Measurements from ENCODE around the gene SLC7A14.
"Not testable (repeated sequence)": the region's sequence is repeated elsewhere in the genome, so short reads cannot be mapped to it uniquely, and the experiment has no call there.

SLC7A14 gene

DNA sequence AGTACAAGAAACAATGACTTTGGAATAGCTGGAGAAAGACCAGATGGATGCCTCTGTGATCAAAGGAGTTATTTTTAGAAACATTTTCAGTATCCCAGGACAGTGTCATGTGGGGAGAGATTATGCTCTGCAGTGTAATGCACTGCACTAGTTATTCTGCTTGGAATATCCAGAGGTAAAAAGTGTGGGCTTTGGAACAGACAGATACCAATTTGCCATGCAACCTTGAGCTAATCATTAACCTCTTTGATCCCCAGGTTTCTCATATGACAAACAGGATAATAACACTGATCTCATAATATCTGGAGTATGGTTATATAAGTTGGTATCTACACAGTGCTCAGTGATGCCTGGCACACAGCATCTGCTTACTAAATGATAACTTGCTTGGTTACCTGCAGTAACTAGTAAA is 12.2 kb upstream of the SLC7A14 start:
- Histone ChIP-seq H3K9me3 (ENCODE audit: control insufficient read depth, low read length) (no peaks in the 10 kb centered on the region), H3K27ac (ENCODE audit: insufficient read depth, low read depth, low read length, poor library complexity, severe bottlenecking) (no peak overlapping the region), H3K4me1 (ENCODE audit: control insufficient read depth, insufficient read depth, low read length) (no peaks in the 10 kb centered on the region), H3K36me3 (ENCODE audit: control insufficient read depth, insufficient read depth, low read length) (no peaks in the 10 kb centered on the region), H3K27me3 (ENCODE audit: control insufficient read depth, insufficient read depth, low read length, poor library complexity, severe bottlenecking) (no peaks in the 10 kb centered on the region), H3K4me3 (ENCODE audit: insufficient read depth, low read depth, low read length) (no peak overlapping the region)

DNA sequence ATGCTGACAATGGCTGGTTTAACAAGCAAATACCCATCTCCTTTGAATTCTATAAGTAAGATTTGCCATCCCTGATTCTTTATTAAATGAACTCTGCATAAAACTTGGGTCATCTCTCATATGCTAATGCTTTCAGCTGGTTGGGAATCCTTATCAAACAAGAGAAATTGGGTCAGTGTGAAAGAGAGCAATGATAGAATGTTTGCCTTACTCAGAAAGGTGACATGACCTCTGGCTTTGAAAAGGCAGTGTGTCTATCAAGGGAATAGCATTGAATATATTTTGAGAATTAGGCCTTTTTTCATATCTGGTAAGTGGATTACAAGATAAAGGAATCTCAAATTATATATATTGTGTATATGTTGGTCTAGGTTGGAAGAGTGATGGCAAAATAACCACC is 8.7 kb upstream of the SLC7A14 start:
- Histone ChIP-seq H3K4me3 (ENCODE audit: insufficient read depth, low read depth, low read length) (no peak overlapping the region), H3K9me3 (ENCODE audit: control insufficient read depth, low read length) (no peaks in the 10 kb centered on the region), H3K27ac (ENCODE audit: insufficient read depth, low read depth, low read length, poor library complexity, severe bottlenecking) (no peak overlapping the region), H3K27me3 (ENCODE audit: control insufficient read depth, insufficient read depth, low read length, poor library complexity, severe bottlenecking) (no peaks in the 10 kb centered on the region), H3K4me1 (ENCODE audit: control insufficient read depth, insufficient read depth, low read length) (no peaks in the 10 kb centered on the region), H3K36me3 (ENCODE audit: control insufficient read depth, insufficient read depth, low read length) (no peaks in the 10 kb centered on the region)

DNA sequence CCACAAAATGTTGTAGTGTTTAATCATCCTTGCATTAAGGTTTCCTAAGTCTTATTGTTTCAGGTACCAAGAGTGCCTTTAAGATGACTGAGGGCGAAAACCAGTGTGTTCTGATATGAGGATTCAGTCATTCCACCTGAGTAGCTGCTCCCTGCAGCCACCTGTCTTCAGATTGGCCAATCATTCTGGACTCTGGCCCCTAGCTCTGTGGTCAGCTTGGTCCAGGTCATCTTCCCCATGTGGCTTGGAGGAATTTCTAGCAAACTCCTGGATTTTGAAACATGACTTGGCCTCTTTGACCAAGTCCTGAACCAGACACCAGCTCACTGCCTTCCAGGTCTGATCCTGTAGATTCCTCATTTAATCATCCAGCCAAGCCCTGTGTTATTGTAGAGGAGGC is 7.8 kb upstream of the SLC7A14 start:
- Histone ChIP-seq H3K9me3 (ENCODE audit: control insufficient read depth, low read length) (no peaks in the 10 kb centered on the region), H3K27ac (ENCODE audit: insufficient read depth, low read depth, low read length, poor library complexity, severe bottlenecking) (no peak overlapping the region), H3K36me3 (ENCODE audit: control insufficient read depth, insufficient read depth, low read length) (no peaks in the 10 kb centered on the region), H3K4me1 (ENCODE audit: control insufficient read depth, insufficient read depth, low read length) (no peaks in the 10 kb centered on the region), H3K27me3 (ENCODE audit: control insufficient read depth, insufficient read depth, low read length, poor library complexity, severe bottlenecking) (no peaks in the 10 kb centered on the region), H3K4me3 (ENCODE audit: insufficient read depth, low read depth, low read length) (no peak overlapping the region)
- 86 to 88% methylated on average over 1 of the region's 1 CpG for WGBS, 2 experiments

DNA sequence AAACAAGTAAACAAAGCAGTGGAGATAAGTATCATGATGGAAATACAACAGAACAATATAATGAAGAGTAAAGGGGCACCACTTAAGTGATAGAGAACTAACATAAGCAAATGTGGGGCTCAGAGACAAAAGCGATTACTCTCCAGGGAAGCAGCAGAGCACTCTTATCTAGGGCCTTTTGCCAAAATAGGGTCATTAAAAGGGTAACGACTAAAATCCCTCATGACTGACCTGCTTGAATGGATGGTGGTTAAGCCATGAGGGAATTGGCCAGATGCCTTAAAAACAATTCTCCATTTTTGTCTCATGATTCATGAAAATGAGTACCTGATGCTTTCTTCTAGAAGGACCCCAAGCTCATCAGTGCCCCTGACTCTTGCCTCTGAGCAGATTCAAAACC is 3.2 kb upstream of the SLC7A14 start:
- H3K4me3 ChIP-seq (ENCODE audit: insufficient read depth, low read depth, low read length), result no peak overlapping the region
- H3K36me3 ChIP-seq (ENCODE audit: control insufficient read depth, insufficient read depth, low read length), result no peaks in the 10 kb centered on the region
- no peaks in the 10 kb centered on the region for H3K9me3 ChIP-seq (ENCODE audit: control insufficient read depth, low read length)
- WGBS, 2 experiments, result 88 to 89% methylated on average over 2 of the region's 2 CpGs
- no peaks in the 10 kb centered on the region for H3K4me1 ChIP-seq (ENCODE audit: control insufficient read depth, insufficient read depth, low read length)
- H3K27ac ChIP-seq (ENCODE audit: insufficient read depth, low read depth, low read length, poor library complexity, severe bottlenecking), result no peak overlapping the region
- H3K27me3 ChIP-seq (ENCODE audit: control insufficient read depth, insufficient read depth, low read length, poor library complexity, severe bottlenecking), result peaks cover 37% of the 10 kb centered on the region

DNA sequence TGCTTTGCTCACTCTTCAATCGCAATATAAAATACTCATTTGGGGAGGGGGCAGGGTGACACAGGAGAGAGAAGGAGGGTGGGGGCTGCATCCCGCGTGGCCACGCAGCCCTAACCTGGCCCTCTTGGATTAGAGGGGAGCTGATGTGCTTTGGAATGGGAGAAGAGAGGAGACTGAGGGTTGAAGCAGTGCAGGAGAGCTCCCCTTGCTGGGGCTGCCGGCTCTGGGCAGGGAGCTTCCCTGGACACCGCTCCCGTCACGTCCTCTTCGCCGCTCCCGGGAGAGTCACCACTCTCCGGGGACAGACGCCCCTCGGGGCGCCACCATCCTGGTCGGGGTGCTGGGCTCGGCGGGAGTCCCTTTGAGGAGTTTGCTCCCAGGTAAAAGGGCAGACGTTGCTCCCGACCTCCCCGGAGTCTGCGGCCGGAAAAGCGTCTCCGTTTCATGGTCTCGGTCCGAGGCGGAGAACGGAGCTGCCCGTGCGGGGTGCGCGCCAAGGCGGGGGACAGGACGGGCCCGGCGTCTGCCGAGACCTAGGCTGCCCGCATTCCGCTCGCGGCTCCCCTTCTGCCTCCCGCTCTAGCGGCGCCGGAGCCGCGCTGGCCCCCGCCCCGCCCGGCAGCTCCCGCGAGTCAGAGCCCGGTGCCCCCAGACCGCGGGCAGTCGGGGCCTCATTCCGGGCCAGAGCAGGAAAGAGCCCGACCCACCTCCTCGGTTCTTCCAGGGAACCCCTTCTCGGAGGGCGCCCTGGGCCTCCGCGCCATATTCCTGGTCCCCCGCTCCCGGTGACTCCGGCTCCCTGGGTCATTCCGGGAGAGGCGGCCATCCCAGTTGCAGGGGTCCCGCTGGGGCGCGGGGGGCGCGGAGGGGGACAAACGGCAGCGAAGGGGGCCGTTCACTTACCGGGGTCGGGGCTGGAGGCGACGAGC is 603 bp downstream of the SLC7A14 start:
- Histone ChIP-seq H3K27me3 (ENCODE audit: control insufficient read depth, insufficient read depth, low read length, poor library complexity, severe bottlenecking) (peaks cover 52% of the 10 kb centered on the region), H3K4me3 (ENCODE audit: insufficient read depth, low read depth, low read length) (peak overlapping the region; percentile 43), H3K36me3 (ENCODE audit: control insufficient read depth, insufficient read depth, low read length) (no peaks in the 10 kb centered on the region), H3K9me3 (ENCODE audit: control insufficient read depth, low read length) (no peaks in the 10 kb centered on the region), H3K27ac (ENCODE audit: insufficient read depth, low read depth, low read length, poor library complexity, severe bottlenecking) (no peak overlapping the region), H3K4me1 (ENCODE audit: control insufficient read depth, insufficient read depth, low read length) (no peaks in the 10 kb centered on the region)
- 1% methylated on average over 80 to 81 of the region's 81 CpGs for WGBS, 2 experiments

DNA sequence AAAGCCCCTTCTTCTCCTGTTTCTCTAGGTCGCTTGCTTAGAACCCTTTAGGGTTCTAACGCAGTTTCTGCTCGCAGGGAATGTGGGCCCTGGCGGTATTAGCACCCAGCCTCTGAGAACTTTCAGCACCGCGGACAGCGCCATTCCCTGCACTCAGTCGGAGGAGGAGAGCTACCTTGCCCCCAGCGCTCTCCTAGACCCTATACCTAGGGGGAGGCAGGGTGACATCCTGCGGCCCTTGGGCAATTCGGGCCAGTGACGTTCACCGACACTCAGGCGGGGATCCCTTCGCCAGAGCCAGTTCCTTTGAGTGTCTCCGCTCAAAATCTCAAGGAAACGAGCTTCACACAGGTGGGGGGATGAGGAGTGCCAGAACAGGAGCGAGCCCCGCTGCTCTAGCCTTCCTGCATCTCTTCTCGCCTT is 1.3 kb downstream of the SLC7A14 start:
- no peaks in the 10 kb centered on the region for H3K36me3 ChIP-seq (ENCODE audit: control insufficient read depth, insufficient read depth, low read length)
- peak overlapping the region; percentile 43 for H3K4me3 ChIP-seq (ENCODE audit: insufficient read depth, low read depth, low read length)

DNA sequence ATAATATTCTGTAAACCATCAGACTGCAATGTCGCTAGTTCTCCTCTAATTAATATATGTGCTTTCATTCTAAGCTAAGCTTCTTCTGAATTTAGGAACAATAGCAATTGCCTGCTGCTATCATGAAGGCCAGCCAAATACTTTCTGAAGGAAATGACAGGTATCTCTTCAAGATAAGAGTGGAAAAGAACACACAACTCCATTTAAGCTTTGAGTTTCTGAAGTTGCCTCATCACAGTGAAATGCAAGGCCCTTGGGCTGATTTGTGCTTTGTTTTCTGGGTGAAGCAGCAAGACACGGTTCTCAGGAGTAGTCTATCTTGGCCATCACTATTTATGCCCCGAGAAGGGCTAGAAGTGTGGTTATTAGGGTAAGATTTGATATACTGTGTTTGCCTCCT is 6.2 kb downstream of the SLC7A14 start:
- Histone ChIP-seq H3K36me3 (ENCODE audit: control insufficient read depth, insufficient read depth, low read length) (no peaks in the 10 kb centered on the region), H3K4me3 (ENCODE audit: insufficient read depth, low read depth, low read length) (no peak overlapping the region), H3K9me3 (ENCODE audit: control insufficient read depth, low read length) (no peaks in the 10 kb centered on the region), H3K4me1 (ENCODE audit: control insufficient read depth, insufficient read depth, low read length) (no peaks in the 10 kb centered on the region), H3K27me3 (ENCODE audit: control insufficient read depth, insufficient read depth, low read length, poor library complexity, severe bottlenecking) (peaks cover 20% of the 10 kb centered on the region), H3K27ac (ENCODE audit: insufficient read depth, low read depth, low read length, poor library complexity, severe bottlenecking) (no peak overlapping the region)
- WGBS, 2 experiments, result 89 to 91% methylated on average over 2 to 3 of the region's 3 CpGs

More for the DNA sequence above, 1.3 kb downstream of the SLC7A14 start:
- Histone ChIP-seq H3K27ac (ENCODE audit: insufficient read depth, low read depth, low read length, poor library complexity, severe bottlenecking) (no peak overlapping the region), H3K27me3 (ENCODE audit: control insufficient read depth, insufficient read depth, low read length, poor library complexity, severe bottlenecking) (peaks cover 52% of the 10 kb centered on the region), H3K9me3 (ENCODE audit: control insufficient read depth, low read length) (no peaks in the 10 kb centered on the region), H3K4me1 (ENCODE audit: control insufficient read depth, insufficient read depth, low read length) (no peaks in the 10 kb centered on the region)
- 3 to 4% methylated on average over 19 to 20 of the region's 20 CpGs for WGBS, 2 experiments

DNA sequence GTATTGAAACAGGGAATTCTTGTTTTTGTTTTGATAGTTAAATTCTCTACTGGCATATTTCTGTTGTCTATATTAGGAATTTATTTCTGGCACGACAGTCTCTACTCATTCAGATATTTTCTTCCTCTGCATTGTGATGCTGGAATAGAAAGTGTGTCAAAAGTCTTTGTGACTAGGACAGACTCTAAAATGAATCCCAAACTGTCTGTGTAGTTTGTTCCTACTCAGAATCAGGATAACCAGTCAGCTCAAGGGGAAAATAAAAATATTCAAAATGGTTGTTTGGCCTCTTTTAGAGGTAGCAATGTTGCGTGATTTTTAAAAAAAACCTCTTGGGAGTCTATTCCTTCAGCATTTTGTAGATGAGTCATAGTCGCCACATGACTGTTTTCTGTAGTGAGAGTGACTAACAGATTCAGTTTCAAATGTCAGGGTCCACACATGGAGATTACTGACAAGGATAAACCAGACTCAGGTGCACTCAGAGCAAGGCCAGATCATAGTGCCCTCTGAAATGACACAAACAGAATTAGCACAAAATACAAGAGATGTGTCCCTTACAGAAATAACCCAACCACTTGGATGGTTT is 13.1 kb downstream of the SLC7A14 start:
- no peaks in the 10 kb centered on the region for H3K4me1 ChIP-seq (ENCODE audit: control insufficient read depth, insufficient read depth, low read length)
- H3K4me3 ChIP-seq (ENCODE audit: insufficient read depth, low read depth, low read length), result no peak overlapping the region
- no peaks in the 10 kb centered on the region for H3K27me3 ChIP-seq (ENCODE audit: control insufficient read depth, insufficient read depth, low read length, poor library complexity, severe bottlenecking)
- WGBS, 2 experiments, result 85 to 93% methylated on average over 2 to 3 of the region's 3 CpGs
- H3K36me3 ChIP-seq (ENCODE audit: control insufficient read depth, insufficient read depth, low read length), result no peaks in the 10 kb centered on the region
- H3K27ac ChIP-seq (ENCODE audit: insufficient read depth, low read depth, low read length, poor library complexity, severe bottlenecking), result no peak overlapping the region
- no peaks in the 10 kb centered on the region for H3K9me3 ChIP-seq (ENCODE audit: control insufficient read depth, low read length)

DNA sequence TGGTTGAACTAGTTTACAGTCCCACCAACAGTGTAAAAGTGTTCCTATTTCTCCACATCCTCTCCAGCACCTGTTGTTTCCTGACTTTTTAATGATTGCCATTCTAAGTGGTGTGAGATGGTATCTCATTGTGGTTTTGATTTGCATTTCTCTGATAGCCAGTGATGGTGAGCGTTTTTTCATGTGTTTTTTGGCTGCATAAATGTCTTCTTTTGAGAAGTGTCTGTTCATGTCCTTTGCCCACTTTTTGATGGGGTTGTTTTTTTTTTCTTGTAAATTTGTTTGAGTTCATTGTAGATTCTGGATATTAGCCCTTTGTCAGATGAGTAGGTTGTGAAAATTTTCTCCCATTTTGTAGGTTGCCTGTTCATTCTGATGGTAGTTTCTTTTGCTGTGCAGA is 18.3 kb downstream of the SLC7A14 start:
- not testable (repeated sequence) for H3K27ac ChIP-seq (ENCODE audit: insufficient read depth, low read depth, low read length, poor library complexity, severe bottlenecking); H3K27me3 ChIP-seq (ENCODE audit: control insufficient read depth, insufficient read depth, low read length, poor library complexity, severe bottlenecking); H3K9me3 ChIP-seq (ENCODE audit: control insufficient read depth, low read length); H3K4me3 ChIP-seq (ENCODE audit: insufficient read depth, low read depth, low read length); H3K36me3 ChIP-seq (ENCODE audit: control insufficient read depth, insufficient read depth, low read length); H3K4me1 ChIP-seq (ENCODE audit: control insufficient read depth, insufficient read depth, low read length)
- WGBS, 2 experiments, result 57 to 100% methylated on average over 1 of the region's 1 CpG

DNA sequence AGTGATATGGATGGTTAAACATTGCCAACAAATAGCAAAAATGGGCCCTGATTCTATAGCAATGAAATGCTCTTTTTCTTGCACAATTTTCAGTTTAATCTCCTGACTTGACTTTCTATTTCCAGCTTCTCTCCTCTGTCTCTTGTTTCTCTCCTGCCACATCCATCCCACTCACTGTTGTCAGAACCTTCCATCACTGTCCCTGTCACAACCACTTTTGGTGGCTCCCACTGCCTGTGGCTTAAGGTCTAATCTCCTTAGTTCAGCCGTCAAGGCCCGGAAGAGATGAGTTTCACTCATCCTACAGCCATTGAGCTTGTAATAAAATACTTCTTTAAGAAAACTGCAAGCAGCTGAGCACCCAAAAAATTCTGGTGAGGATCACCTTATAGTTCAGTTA is 19.5 kb downstream of the SLC7A14 start:
- Histone ChIP-seq H3K27me3 (ENCODE audit: control insufficient read depth, insufficient read depth, low read length, poor library complexity, severe bottlenecking) (no peaks in the 10 kb centered on the region), H3K4me3 (ENCODE audit: insufficient read depth, low read depth, low read length) (no peak overlapping the region), H3K36me3 (ENCODE audit: control insufficient read depth, insufficient read depth, low read length) (no peaks in the 10 kb centered on the region), H3K4me1 (ENCODE audit: control insufficient read depth, insufficient read depth, low read length) (no peaks in the 10 kb centered on the region), H3K9me3 (ENCODE audit: control insufficient read depth, low read length) (no peaks in the 10 kb centered on the region), H3K27ac (ENCODE audit: insufficient read depth, low read depth, low read length, poor library complexity, severe bottlenecking) (no peak overlapping the region)
- 94 to 96% methylated on average over 2 of the region's 2 CpGs for WGBS, 2 experiments
